ENCODE results near the gene ABO. TPM values are rescaled to one million over a fixed set of nuclear protein-coding genes. Genes with fewer than 3 reads are reported as not detected.
"Not testable (repeated sequence)": the region's sequence is repeated elsewhere in the genome, so short reads cannot be mapped to it uniquely, and the experiment has no call there.

ABO gene
- total RNA-seq, 1 donor from 2014 or later: 0.17 TPM

GRCh38 chr9:133227242-133227860 is 47.6 kb downstream of the ABO start:
- peak; percentile 61 for DNase-seq (ENCODE audit: low spot score)
- Mint-ChIP-seq H3K4me3 (ENCODE audit: unreplicated experiment) (no peak overlapping the region), H3K27ac (ENCODE audit: unreplicated experiment) (no peak overlapping the region), H3K36me3 (ENCODE audit: low read depth) (no peaks in the 10 kb centered on the region), H3K27me3 (ENCODE audit: low read depth) (peaks cover 33% of the 10 kb centered on the region), H3K9me3 (ENCODE audit: low read depth) (peaks cover 9% of the 10 kb centered on the region), H3K4me1 (ENCODE audit: low read depth) (no peaks in the 10 kb centered on the region)
- TF ChIP-seq CTCF (IDR thresholded peaks at IDR 0.05): no peak

GRCh38 chr9:133226219-133227171 is 48.5 kb downstream of the ABO start:
- no peaks in the 10 kb centered on the region for H3K4me1 Mint-ChIP-seq (ENCODE audit: low read depth)
- peaks cover 9% of the 10 kb centered on the region for H3K9me3 Mint-ChIP-seq (ENCODE audit: low read depth)
- peak; percentile 68 for DNase-seq (ENCODE audit: low spot score)
- no peak overlapping the region for H3K4me3 Mint-ChIP-seq (ENCODE audit: unreplicated experiment)
- no peaks in the 10 kb centered on the region for H3K36me3 Mint-ChIP-seq (ENCODE audit: low read depth)
- TF ChIP-seq CTCF (IDR thresholded peaks at IDR 0.05): no peak
- peaks cover 33% of the 10 kb centered on the region for H3K27me3 Mint-ChIP-seq (ENCODE audit: low read depth)
- H3K27ac Mint-ChIP-seq (ENCODE audit: unreplicated experiment): no peak overlapping the region

GRCh38 chr9:133225171-133226011 is 49.6 kb downstream of the ABO start:
- peaks cover 41% of the 10 kb centered on the region for H3K27me3 Mint-ChIP-seq (ENCODE audit: low read depth)
- peak; percentile 68 for DNase-seq (ENCODE audit: low spot score)
- no peak overlapping the region for H3K27ac Mint-ChIP-seq (ENCODE audit: unreplicated experiment)
- TF ChIP-seq CTCF (IDR thresholded peaks at IDR 0.05): no peak
- no peak overlapping the region for H3K4me3 Mint-ChIP-seq (ENCODE audit: unreplicated experiment)
- no peaks in the 10 kb centered on the region for H3K4me1 Mint-ChIP-seq (ENCODE audit: low read depth)
- H3K36me3 Mint-ChIP-seq (ENCODE audit: low read depth): peaks cover 3% of the 10 kb centered on the region
- peaks cover 11% of the 10 kb centered on the region for H3K9me3 Mint-ChIP-seq (ENCODE audit: low read depth)

- H3K4me3 Mint-ChIP-seq (ENCODE audit: unreplicated experiment): no peak overlapping the region
- H3K27me3 Mint-ChIP-seq (ENCODE audit: low read depth): peaks cover 44% of the 10 kb centered on the region
- peaks cover 3% of the 10 kb centered on the region for H3K36me3 Mint-ChIP-seq (ENCODE audit: low read depth)
- peaks cover 4% of the 10 kb centered on the region for H3K9me3 Mint-ChIP-seq (ENCODE audit: low read depth)
- H3K27ac Mint-ChIP-seq (ENCODE audit: unreplicated experiment): no peak overlapping the region
- DNase-seq (ENCODE audit: low spot score): no peak
- no peaks in the 10 kb centered on the region for H3K4me1 Mint-ChIP-seq (ENCODE audit: low read depth)
- no peak for TF ChIP-seq CTCF (IDR thresholded peaks at IDR 0.05)
These were observed 50.2 kb downstream of the ABO start for GRCh38 chr9:133224762-133225161.

GRCh38 chr9:133223159-133223756 is 51.7 kb downstream of the ABO start:
- H3K27ac Mint-ChIP-seq (ENCODE audit: unreplicated experiment); H3K36me3 Mint-ChIP-seq (ENCODE audit: low read depth); H3K9me3 Mint-ChIP-seq (ENCODE audit: low read depth); H3K4me3 Mint-ChIP-seq (ENCODE audit: unreplicated experiment); H3K4me1 Mint-ChIP-seq (ENCODE audit: low read depth): not testable (repeated sequence)
- peak; percentile 62 for DNase-seq (ENCODE audit: low spot score)
- peaks cover 57% of the 10 kb centered on the region for H3K27me3 Mint-ChIP-seq (ENCODE audit: low read depth)

GRCh38 chr9:133221994-133222393 is 53.0 kb downstream of the ABO start:
- H3K9me3 Mint-ChIP-seq (ENCODE audit: low read depth); H3K36me3 Mint-ChIP-seq (ENCODE audit: low read depth); H3K27ac Mint-ChIP-seq (ENCODE audit: unreplicated experiment); H3K4me1 Mint-ChIP-seq (ENCODE audit: low read depth); H3K4me3 Mint-ChIP-seq (ENCODE audit: unreplicated experiment): not testable (repeated sequence)
- DNase-seq (ENCODE audit: low spot score): peak; percentile 72
- peaks cover 67% of the 10 kb centered on the region for H3K27me3 Mint-ChIP-seq (ENCODE audit: low read depth)

Measured in chondrocyte (in vitro differentiated cells).